Measurements from ENCODE around the gene TNFSF12.

The TNFSF12 gene

GRCh38 chr17:7502171-7502847, 46.5 kb upstream of the TNFSF12 start:
- Histone ChIP-seq H2AFZ (ENCODE audit: low read depth, low read length, severe bottlenecking) (no peak overlapping the region), H3K9me2 (replicated peaks; ENCODE audit: insufficient read depth, low read length) (no peaks in the 10 kb centered on the region), H3K4me2 (ENCODE audit: low read depth, low read length, poor library complexity, severe bottlenecking) (no peak overlapping the region), H3K4me3 (ENCODE audit: insufficient read depth, low read length, poor library complexity, severe bottlenecking) (no peak overlapping the region), H3K36me3 (ENCODE audit: low read length) (peaks cover 16% of the 10 kb centered on the region), H3K27ac (ENCODE audit: low read depth, low read length) (no peak overlapping the region), H4K20me1 (ENCODE audit: low read depth, low read length) (no peaks in the 10 kb centered on the region), H3K9me3 (ENCODE audit: insufficient read depth, low read length) (no peaks in the 10 kb centered on the region), H3F3A (ENCODE audit: insufficient read depth) (0 out of 2 replicates have a peak, but pooled peaks cover 5% of the 10 kb centered on the region), H3K79me2 (ENCODE audit: insufficient read depth, low read length) (no peaks in the 10 kb centered on the region), H3K9ac (ENCODE audit: low read length) (no peak overlapping the region), H3K27me3 (ENCODE audit: low read length) (no peaks in the 10 kb centered on the region)
- TF ChIP-seq EZH2phosphoT487 (conservative IDR thresholded peaks at IDR 0.05; ENCODE audit: low read length) (no peak), CTCF (IDR thresholded peaks at IDR 0.05; ENCODE audit: insufficient read depth, low read length, poor library complexity, severe bottlenecking) (no peak)

- Histone ChIP-seq H3K27ac (ENCODE audit: low read depth, low read length) (no peak overlapping the region), H4K20me1 (ENCODE audit: low read depth, low read length) (no peaks in the 10 kb centered on the region)
Measured at GRCh38 chr17:7502987-7503386, 45.9 kb upstream of the TNFSF12 start.

GRCh38 chr17:7503521-7503920, 45.3 kb upstream of the TNFSF12 start:
- Histone ChIP-seq H3K9me3 (ENCODE audit: insufficient read depth, low read length) (no peaks in the 10 kb centered on the region), H3K9me2 (replicated peaks; ENCODE audit: insufficient read depth, low read length) (no peaks in the 10 kb centered on the region), H3K27me3 (ENCODE audit: low read length) (no peaks in the 10 kb centered on the region), H4K20me1 (ENCODE audit: low read depth, low read length) (no peaks in the 10 kb centered on the region), H3K79me2 (ENCODE audit: insufficient read depth, low read length) (no peaks in the 10 kb centered on the region), H3K27ac (ENCODE audit: low read depth, low read length) (no peak overlapping the region), H3K4me3 (ENCODE audit: insufficient read depth, low read length, poor library complexity, severe bottlenecking) (no peak overlapping the region), H3K4me2 (ENCODE audit: low read depth, low read length, poor library complexity, severe bottlenecking) (no peak overlapping the region), H2AFZ (ENCODE audit: low read depth, low read length, severe bottlenecking) (no peak overlapping the region), H3F3A (ENCODE audit: insufficient read depth) (0 out of 2 replicates have a peak, but pooled peaks cover 5% of the 10 kb centered on the region), H3K36me3 (ENCODE audit: low read length) (peaks cover 16% of the 10 kb centered on the region), H3K9ac (ENCODE audit: low read length) (no peak overlapping the region)
- TF ChIP-seq CTCF (IDR thresholded peaks at IDR 0.05; ENCODE audit: insufficient read depth, low read length, poor library complexity, severe bottlenecking) (no peak), EZH2phosphoT487 (conservative IDR thresholded peaks at IDR 0.05; ENCODE audit: low read length) (no peak)

More at GRCh38 chr17:7502987-7503386, 45.9 kb upstream of the TNFSF12 start:
- H3K9me2 ChIP-seq (replicated peaks; ENCODE audit: insufficient read depth, low read length): no peaks in the 10 kb centered on the region
- H3K9me3 ChIP-seq (ENCODE audit: insufficient read depth, low read length): no peaks in the 10 kb centered on the region
- H3K4me3 ChIP-seq (ENCODE audit: insufficient read depth, low read length, poor library complexity, severe bottlenecking): no peak overlapping the region
- peaks cover 16% of the 10 kb centered on the region for H3K36me3 ChIP-seq (ENCODE audit: low read length)
- H2AFZ ChIP-seq (ENCODE audit: low read depth, low read length, severe bottlenecking): no peak overlapping the region
- H3K9ac ChIP-seq (ENCODE audit: low read length): no peak overlapping the region
- TF ChIP-seq CTCF (IDR thresholded peaks at IDR 0.05; ENCODE audit: insufficient read depth, low read length, poor library complexity, severe bottlenecking) (no peak), EZH2phosphoT487 (conservative IDR thresholded peaks at IDR 0.05; ENCODE audit: low read length) (no peak)
- H3K4me2 ChIP-seq (ENCODE audit: low read depth, low read length, poor library complexity, severe bottlenecking): no peak overlapping the region
- no peaks in the 10 kb centered on the region for H3K79me2 ChIP-seq (ENCODE audit: insufficient read depth, low read length)
- 0 out of 2 replicates have a peak, but pooled peaks cover 5% of the 10 kb centered on the region for H3F3A ChIP-seq (ENCODE audit: insufficient read depth)
- no peaks in the 10 kb centered on the region for H3K27me3 ChIP-seq (ENCODE audit: low read length)

Data from SU-DHL-6 (cell line).